Stimulated activated CD8-positive, alpha-beta memory T cell treated with anti-CD3 and anti-CD28 coated beads, Interleukin-4, amount 100 ng/mL, for 1 hour (primary cell): ENCODE results near the gene RSPH3.

Experiments
- DNase-seq, 2 donors: peaks; one replicate each; pipeline ENCODE4 v3.0.0-alpha.2; 2020; ENCODE audit warnings: low read depth in 2 of 2, low spot score in 1 of 2

The RSPH3 gene

GRCh38 chr6:158938220-158938619 lies 61.8 kb downstream of the RSPH3 start:
- no peak for DNase-seq

GRCh38 chr6:158934157-158934556 lies 65.8 kb downstream of the RSPH3 start:
- DNase-seq = no peak

GRCh38 chr6:158933079-158933595 lies 66.9 kb downstream of the RSPH3 start:
- DNase-seq = no peak

GRCh38 chr6:158928068-158928467 lies 71.9 kb downstream of the RSPH3 start:
- DNase-seq = no peak

GRCh38 chr6:158926414-158926813 lies 73.6 kb downstream of the RSPH3 start:
- DNase-seq = no peak

- no peak for DNase-seq
These were observed 75.2 kb downstream of the RSPH3 start for GRCh38 chr6:158924499-158925455.

- DNase-seq = no peak
These were observed 76.0 kb downstream of the RSPH3 start for GRCh38 chr6:158923805-158924498.
